Esophagus muscularis mucosa (tissue), 4 donors: ENCODE measurements around the gene WDR27.

ENCODE experiments used
- EP300 ChIP-seq: sonication (generic); formaldehyde crosslinking; IDR thresholded peaks from one replicate; pipeline ENCODE4 v1.6.1; 2017; ENCODE audit warnings: antibody characterized with exemption
- POLR2A ChIP-seq: fragments of 450-650 bp; IDR thresholded peaks from one replicate; pipeline ENCODE4 v1.6.1; 2017; ENCODE audit warnings: antibody characterized with exemption, moderate library complexity, mild to moderate bottlenecking, low read depth
- POLR2AphosphoS5 ChIP-seq, 2 donors: sonication (generic); formaldehyde crosslinking; IDR thresholded peaks; one replicate each; pipeline ENCODE4 v1.6.1; 2017; ENCODE audit warnings: antibody characterized with exemption in 2 of 2
- TF ChIP-seq, protein P1 (sequence below), 3 experiments: fragments of 200-600 bp in 2 of 3; fragments of 450-650 bp in 1 of 3; sonication (generic) in 2 of 3; IDR thresholded peaks; one replicate each; pipeline ENCODE4 v1.5.1; 2017 to 2019; ENCODE audit warnings: antibody characterized with exemption in 3 of 3, mild to moderate bottlenecking in 2 of 3, moderate library complexity in 1 of 3

DNA sequence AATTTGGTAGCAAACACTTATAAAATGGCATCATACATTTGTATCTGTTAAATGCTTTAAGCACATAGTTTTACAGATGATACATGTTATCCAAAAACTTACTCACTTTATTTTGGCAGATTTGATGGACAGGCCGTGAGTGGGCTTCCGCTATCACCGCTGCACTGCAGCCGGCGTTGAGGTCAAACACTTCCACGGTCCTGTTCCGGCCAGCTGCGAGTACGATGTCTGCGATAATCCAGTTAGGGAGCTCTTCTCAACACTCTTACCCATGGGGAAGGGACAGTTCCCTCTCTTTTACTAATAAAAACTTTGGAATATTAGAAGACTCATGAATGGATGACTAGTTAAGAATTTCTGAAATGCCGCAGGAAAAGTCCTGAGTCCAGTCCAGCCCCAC is 69.0 kb downstream of the WDR27 start:
- TF ChIP-seq POLR2AphosphoS5 (IDR thresholded peaks at IDR 0.05) (no peak), POLR2A (no peak), EP300 (no peak)
- TF ChIP-seq, protein P1, sequence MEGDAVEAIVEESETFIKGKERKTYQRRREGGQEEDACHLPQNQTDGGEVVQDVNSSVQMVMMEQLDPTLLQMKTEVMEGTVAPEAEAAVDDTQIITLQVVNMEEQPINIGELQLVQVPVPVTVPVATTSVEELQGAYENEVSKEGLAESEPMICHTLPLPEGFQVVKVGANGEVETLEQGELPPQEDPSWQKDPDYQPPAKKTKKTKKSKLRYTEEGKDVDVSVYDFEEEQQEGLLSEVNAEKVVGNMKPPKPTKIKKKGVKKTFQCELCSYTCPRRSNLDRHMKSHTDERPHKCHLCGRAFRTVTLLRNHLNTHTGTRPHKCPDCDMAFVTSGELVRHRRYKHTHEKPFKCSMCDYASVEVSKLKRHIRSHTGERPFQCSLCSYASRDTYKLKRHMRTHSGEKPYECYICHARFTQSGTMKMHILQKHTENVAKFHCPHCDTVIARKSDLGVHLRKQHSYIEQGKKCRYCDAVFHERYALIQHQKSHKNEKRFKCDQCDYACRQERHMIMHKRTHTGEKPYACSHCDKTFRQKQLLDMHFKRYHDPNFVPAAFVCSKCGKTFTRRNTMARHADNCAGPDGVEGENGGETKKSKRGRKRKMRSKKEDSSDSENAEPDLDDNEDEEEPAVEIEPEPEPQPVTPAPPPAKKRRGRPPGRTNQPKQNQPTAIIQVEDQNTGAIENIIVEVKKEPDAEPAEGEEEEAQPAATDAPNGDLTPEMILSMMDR (IDR thresholded peaks at IDR 0.05): no peak
